GM12878 (cell line): ENCODE results near the gene AKNA.

Experiments
- CTCF ChIP-seq, 3 experiments: IDR thresholded peaks in 2 of 3; conservative IDR thresholded peaks in 1 of 3; 2 replicates each; pipeline ENCODE4 v1.5.1; 2011; ENCODE audit warnings: low read depth in 3 of 3, low read length in 3 of 3, mild to moderate bottlenecking in 3 of 3, control low read depth in 2 of 3, moderate library complexity in 2 of 3, inconsistent platforms in 1 of 3, mixed read lengths in 1 of 3; ENCODE audit not compliant: control insufficient read depth in 2 of 3, insufficient read depth in 1 of 3; ENCODE audit errors: extremely low read depth in 1 of 3
- CUX1 ChIP-seq: IDR thresholded peaks from 2 replicates; pipeline ENCODE4 v1.6.1; 2012; ENCODE audit warnings: improper control_type of control experiment, low read depth, low read length; ENCODE audit not compliant: insufficient replicate concordance
- E2F4 ChIP-seq: IDR thresholded peaks from 2 replicates; pipeline ENCODE4 v1.6.1; 2012; ENCODE audit warnings: low read depth, low read length, improper control_type of control experiment
- POLR2A ChIP-seq: IDR thresholded peaks from 2 replicates; pipeline ENCODE4 v1.6.1; 2011; ENCODE audit warnings: low read depth, mild to moderate bottlenecking, low read length
- TBL1XR1 ChIP-seq: IDR thresholded peaks from 2 replicates; pipeline ENCODE4 v1.6.1; 2012; ENCODE audit warnings: low read depth, low read length, improper control_type of control experiment
- ZBTB40 ChIP-seq: fragments of 450-650 bp; IDR thresholded peaks from 2 replicates; pipeline ENCODE4 v1.6.1; 2016; ENCODE audit warnings: mild to moderate bottlenecking, moderate library complexity, borderline replicate concordance

GRCh38 chr9:114290561-114290986, 97.2 kb downstream of the AKNA start:
- no peak for TF ChIP-seq CTCF (IDR thresholded peaks at IDR 0.05 in 2 of 3, conservative IDR thresholded peaks at IDR 0.05 in 1 of 3; ENCODE audit: control insufficient read depth in 2 of 3, extremely low read depth in 1 of 3, insufficient read depth in 1 of 3, low read depth in 3 of 3, low read length in 3 of 3)
- no peak for TF ChIP-seq ZBTB40
- no peak for TF ChIP-seq TBL1XR1
- no peak for TF ChIP-seq E2F4
- TF ChIP-seq CUX1, result no peak
- TF ChIP-seq POLR2A, result no peak
